ENCODE results near the gene IGF1.

IGF1 gene

DNA sequence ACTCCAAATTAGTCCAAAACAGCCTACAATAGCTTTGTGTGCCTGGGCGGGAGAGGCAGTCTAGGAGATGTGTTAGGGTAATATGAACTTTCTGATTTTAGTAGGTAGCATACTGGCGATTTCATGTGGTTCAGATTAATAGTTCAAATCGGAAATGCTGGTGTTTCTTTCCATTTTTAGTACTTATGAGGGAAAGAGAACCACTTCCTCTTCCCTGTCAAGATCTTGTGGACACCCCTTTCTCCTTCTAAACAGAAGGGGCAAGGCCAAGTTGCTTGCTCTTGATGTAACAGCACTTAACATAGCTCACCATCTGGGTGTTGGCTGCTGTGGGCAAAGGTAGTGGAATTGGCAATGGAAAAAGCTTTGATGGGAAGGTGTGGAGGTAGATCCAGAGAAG is 32.2 kb upstream of the IGF1 start:
- Histone ChIP-seq H3K27ac (no peak overlapping the region), H3K4me1 (no peaks in the 10 kb centered on the region), H3K9me3 (no peaks in the 10 kb centered on the region), H3K36me3 (no peaks in the 10 kb centered on the region), H3K27me3 (no peaks in the 10 kb centered on the region), H3K4me3 (no peak overlapping the region)
- no peak for DNase-seq
- TF ChIP-seq, protein P1, sequence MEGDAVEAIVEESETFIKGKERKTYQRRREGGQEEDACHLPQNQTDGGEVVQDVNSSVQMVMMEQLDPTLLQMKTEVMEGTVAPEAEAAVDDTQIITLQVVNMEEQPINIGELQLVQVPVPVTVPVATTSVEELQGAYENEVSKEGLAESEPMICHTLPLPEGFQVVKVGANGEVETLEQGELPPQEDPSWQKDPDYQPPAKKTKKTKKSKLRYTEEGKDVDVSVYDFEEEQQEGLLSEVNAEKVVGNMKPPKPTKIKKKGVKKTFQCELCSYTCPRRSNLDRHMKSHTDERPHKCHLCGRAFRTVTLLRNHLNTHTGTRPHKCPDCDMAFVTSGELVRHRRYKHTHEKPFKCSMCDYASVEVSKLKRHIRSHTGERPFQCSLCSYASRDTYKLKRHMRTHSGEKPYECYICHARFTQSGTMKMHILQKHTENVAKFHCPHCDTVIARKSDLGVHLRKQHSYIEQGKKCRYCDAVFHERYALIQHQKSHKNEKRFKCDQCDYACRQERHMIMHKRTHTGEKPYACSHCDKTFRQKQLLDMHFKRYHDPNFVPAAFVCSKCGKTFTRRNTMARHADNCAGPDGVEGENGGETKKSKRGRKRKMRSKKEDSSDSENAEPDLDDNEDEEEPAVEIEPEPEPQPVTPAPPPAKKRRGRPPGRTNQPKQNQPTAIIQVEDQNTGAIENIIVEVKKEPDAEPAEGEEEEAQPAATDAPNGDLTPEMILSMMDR (IDR thresholded peaks at IDR 0.05): no peak
- intact Hi-C loops (cut with DNase I; ENCODE audit: low total_unique reads): no loop called here

DNA sequence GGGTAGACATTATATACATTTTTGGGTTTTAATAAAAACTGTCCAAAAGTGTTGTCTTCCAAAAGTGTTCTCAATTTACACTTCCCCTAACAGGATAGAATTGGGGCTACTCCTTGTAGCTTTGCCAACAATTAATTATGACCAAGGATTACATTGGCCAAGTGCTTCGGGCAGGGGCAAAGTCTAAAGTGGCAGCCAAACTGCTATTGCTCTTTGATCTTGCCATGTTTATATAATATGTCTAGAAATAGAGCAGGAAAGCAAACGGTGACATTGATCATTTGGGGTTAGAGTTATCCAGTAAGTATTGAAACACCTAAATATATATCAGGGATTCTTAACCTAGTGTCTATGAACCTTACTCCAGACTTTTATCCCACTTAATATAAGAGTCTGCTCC is 31.2 kb upstream of the IGF1 start:
- Histone ChIP-seq H3K27me3 (no peaks in the 10 kb centered on the region), H3K36me3 (no peaks in the 10 kb centered on the region), H3K9me3 (peaks cover 0 to 4% (median 0%) of the 10 kb centered on the region in 3 donors), H3K4me3 (no peak overlapping the region), H3K27ac (no peak overlapping the region), H3K4me1 (no peaks in the 10 kb centered on the region)
- TF ChIP-seq, protein P1 (IDR thresholded peaks at IDR 0.05): no peak
- no peak for DNase-seq
- intact Hi-C loops (cut with DNase I; ENCODE audit: low total_unique reads): no loop called here

DNA sequence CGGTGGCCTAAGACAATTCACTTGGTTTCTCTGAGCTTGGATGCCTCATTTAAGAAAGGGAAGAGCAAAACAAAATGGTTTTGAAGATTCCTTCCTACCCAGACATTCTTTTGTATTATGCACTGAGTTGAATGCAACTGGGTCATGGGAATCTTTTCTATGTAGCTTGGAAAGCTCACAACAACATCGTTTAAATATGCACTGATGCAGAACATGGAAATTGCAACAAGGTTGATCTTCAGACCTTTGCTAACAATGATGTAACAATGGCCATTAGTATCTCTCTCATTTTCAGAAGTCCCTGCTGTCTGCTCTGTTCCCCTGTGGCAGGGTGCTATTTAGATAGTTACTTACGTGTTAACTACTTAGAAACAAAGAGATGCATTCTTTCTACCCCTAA is 30.1 kb upstream of the IGF1 start:
- DNase-seq: no peak
- intact Hi-C loops (cut with DNase I; ENCODE audit: low total_unique reads): no loop called here
- Histone ChIP-seq H3K9me3 (peaks cover 0 to 9% (median 4%) of the 10 kb centered on the region in 3 donors), H3K36me3 (no peaks in the 10 kb centered on the region), H3K27ac (no peak overlapping the region), H3K4me3 (no peak overlapping the region), H3K27me3 (no peaks in the 10 kb centered on the region), H3K4me1 (no peaks in the 10 kb centered on the region)
- TF ChIP-seq, protein P1 (IDR thresholded peaks at IDR 0.05): no peak

DNA sequence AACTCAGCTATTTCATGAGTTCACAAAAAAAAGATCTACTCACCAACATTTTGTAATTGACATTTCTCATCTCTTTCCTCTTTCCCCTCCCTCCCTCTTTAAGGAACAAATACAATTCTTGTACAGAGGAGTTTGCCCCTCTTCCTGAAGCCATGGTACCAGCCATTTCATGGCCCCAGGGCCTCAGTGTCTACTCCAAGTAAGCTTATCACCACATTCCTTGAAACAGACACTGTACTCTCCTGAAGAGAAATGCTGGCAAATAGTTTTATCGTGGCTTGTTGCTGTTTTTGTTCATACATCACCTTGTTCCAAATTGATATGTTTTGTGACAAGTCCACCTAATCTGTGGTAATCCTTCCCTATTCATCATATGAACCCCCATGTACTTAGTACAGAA is 29.7 kb upstream of the IGF1 start:
- H3K27me3 ChIP-seq: no peaks in the 10 kb centered on the region
- TF ChIP-seq, protein P1 (IDR thresholded peaks at IDR 0.05): no peak
- H3K36me3 ChIP-seq: no peaks in the 10 kb centered on the region

DNA sequence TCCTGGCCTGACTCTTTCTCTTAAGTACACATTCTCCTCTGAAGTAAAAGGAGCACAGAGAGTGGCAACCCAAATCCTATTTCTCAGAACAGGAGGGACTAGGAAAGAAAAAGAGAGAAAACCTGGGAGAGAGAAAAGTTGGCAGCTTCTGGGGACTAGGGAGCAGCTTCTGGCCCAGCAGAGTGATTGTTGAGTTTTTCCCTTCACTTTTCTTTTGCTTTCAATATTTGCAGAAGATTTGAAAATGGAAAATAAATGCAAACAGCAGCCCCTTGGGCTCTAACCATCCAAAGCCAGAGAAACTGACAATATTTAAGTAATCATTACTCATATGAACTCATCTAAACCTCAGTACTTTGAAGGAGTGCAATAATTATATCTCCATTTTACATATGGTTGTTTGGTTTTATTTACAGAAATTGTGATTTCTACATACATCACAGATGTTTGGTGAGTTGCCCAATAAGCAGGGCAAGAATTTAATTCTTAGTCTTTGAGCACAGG is 28.8 kb upstream of the IGF1 start:
- Histone ChIP-seq H3K27ac (no peak overlapping the region), H3K27me3 (no peaks in the 10 kb centered on the region), H3K4me1 (no peaks in the 10 kb centered on the region), H3K9me3 (peaks cover 0 to 9% (median 4%) of the 10 kb centered on the region in 3 donors), H3K36me3 (no peaks in the 10 kb centered on the region), H3K4me3 (no peak overlapping the region)
- no peak for DNase-seq
- intact Hi-C loops (cut with DNase I; ENCODE audit: low total_unique reads): no loop called here
- TF ChIP-seq, protein P1 (IDR thresholded peaks at IDR 0.05): no peak

More for the DNA sequence above, 29.7 kb upstream of the IGF1 start:
- intact Hi-C loops (cut with DNase I; ENCODE audit: low total_unique reads): no loop called here
- Histone ChIP-seq H3K9me3 (peaks cover 0 to 9% (median 4%) of the 10 kb centered on the region in 3 donors), H3K4me1 (no peaks in the 10 kb centered on the region), H3K4me3 (no peak overlapping the region), H3K27ac (no peak overlapping the region)
- DNase-seq: no peak

DNA sequence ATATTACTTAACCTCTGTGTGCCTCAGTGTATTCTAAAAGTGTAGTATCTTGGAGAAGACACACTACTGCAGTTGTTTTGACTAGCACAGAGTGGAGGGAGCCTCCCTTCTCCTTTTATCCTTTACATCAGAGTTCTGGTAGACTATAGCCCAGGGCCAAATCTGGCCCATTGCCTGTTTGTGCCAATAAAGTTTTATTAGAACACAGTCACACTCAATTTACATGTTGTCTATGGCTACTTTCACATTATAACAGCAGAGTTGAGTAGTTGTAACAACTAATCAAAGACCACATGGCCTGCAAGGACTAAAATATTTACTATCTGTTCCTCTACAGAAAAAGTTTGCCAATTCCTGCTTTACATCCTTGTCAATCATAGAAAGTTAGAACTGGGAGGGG is 27.7 kb upstream of the IGF1 start:
- Histone ChIP-seq H3K36me3 (no peaks in the 10 kb centered on the region), H3K27ac (no peak overlapping the region), H3K4me1 (no peaks in the 10 kb centered on the region), H3K27me3 (no peaks in the 10 kb centered on the region), H3K9me3 (peaks cover 0 to 9% (median 4%) of the 10 kb centered on the region in 3 donors), H3K4me3 (no peak overlapping the region)
- TF ChIP-seq, protein P1 (IDR thresholded peaks at IDR 0.05): no peak
- intact Hi-C loops (cut with DNase I; ENCODE audit: low total_unique reads): no loop called here
- DNase-seq: no peak

Measured in tibial artery (tissue), 4 donors.